CD8-positive, alpha-beta memory T cell (primary cell): ENCODE results near the gene NAT14. TPM values are rescaled to one million over a fixed set of nuclear protein-coding genes. Genes with fewer than 3 reads are reported as not detected.
"Not testable (repeated sequence)": the region's sequence is repeated elsewhere in the genome, so short reads cannot be mapped to it uniquely, and the experiment has no call there.

Experiments
- CTCF ChIA-PET: fragments of 350-600 bp; sonication (Branson Sonifier 250); formaldehyde crosslinking; loops from one replicate; lab custom pipeline; 2021; ENCODE audit warnings: antibody characterized with exemption; lab: Charles Lee
- POLR2A ChIA-PET: fragments of 350-600 bp; sonication (Branson Sonifier 250); formaldehyde crosslinking; loops from one replicate; lab custom pipeline; 2021; ENCODE audit warnings: antibody characterized with exemption; lab: Charles Lee
- DNase-seq, 5 donors: peaks; one replicate each; pipeline versions ENCODE4 v3.0.0 to v3.0.0-alpha.2; 2020 to 2022; ENCODE audit warnings: mixed read lengths in 1 of 5
- H3K27ac ChIP-seq: one replicate; pipeline ENCODE4 v1.7.0; 2013; ENCODE audit warnings: low read depth, mild to moderate bottlenecking, low read length, moderate library complexity
- H3K27me3 ChIP-seq: 2 replicates; pipeline ENCODE4 v1.7.0; 2013; ENCODE audit warnings: low read length, mild to moderate bottlenecking; ENCODE audit not compliant: insufficient read depth, poor library complexity, severe bottlenecking
- H3K36me3 ChIP-seq: 2 replicates; pipeline ENCODE4 v1.7.0; 2013; ENCODE audit warnings: mild to moderate bottlenecking, low read length, moderate library complexity; ENCODE audit not compliant: insufficient read depth
- H3K4me1 ChIP-seq: 2 replicates; pipeline ENCODE4 v1.7.0; 2013; ENCODE audit warnings: mild to moderate bottlenecking, low read length, moderate library complexity; ENCODE audit not compliant: insufficient read depth
- H3K4me3 ChIP-seq: 2 replicates; pipeline ENCODE4 v1.7.0; 2013; ENCODE audit warnings: mild to moderate bottlenecking, low read length
- H3K9me3 ChIP-seq: 2 replicates; pipeline ENCODE4 v1.7.0; 2013; ENCODE audit warnings: mild to moderate bottlenecking, low read length
- H3K27ac Mint-ChIP-seq, 8 donors: one replicate each; pipeline ENCODE4 v1.8.0; 2020 to 2021; ENCODE audit warnings: mixed read lengths in 8 of 8, mild to moderate bottlenecking in 6 of 8, inconsistent platforms in 3 of 8, moderate library complexity in 3 of 8
- H3K27me3 Mint-ChIP-seq, 2 donors: one replicate each; pipeline ENCODE4 v1.8.0; 2020 to 2021; ENCODE audit warnings: mixed read lengths in 2 of 2, mild to moderate bottlenecking in 1 of 2, moderate library complexity in 1 of 2
- H3K36me3 Mint-ChIP-seq, 3 donors: one replicate each; pipeline ENCODE4 v1.8.0; 2020 to 2021; ENCODE audit warnings: mixed read lengths in 3 of 3, inconsistent platforms in 1 of 3, mild to moderate bottlenecking in 1 of 3
- H3K4me1 Mint-ChIP-seq, 3 donors: one replicate each; pipeline ENCODE4 v1.8.0; 2020 to 2021; ENCODE audit warnings: mixed read lengths in 3 of 3, inconsistent platforms in 1 of 3, mild to moderate bottlenecking in 1 of 3
- H3K4me3 Mint-ChIP-seq, 7 donors: one replicate each; pipeline ENCODE4 v1.8.0; 2020 to 2021; ENCODE audit warnings: mixed read lengths in 7 of 7, mild to moderate bottlenecking in 6 of 7, moderate library complexity in 4 of 7, inconsistent platforms in 2 of 7
- H3K9me3 Mint-ChIP-seq, 5 donors: one replicate each; pipeline ENCODE4 v1.8.0; 2020 to 2022; ENCODE audit warnings: mixed read lengths in 5 of 5, mild to moderate bottlenecking in 3 of 5, moderate library complexity in 2 of 5, inconsistent platforms in 1 of 5
- polyA plus RNA-seq: library from polyadenylated mRNA; unstranded; fragments of 300-500 nt; fragmentation: Illumina TruSeq; gene quantifications from one replicate; pipeline ENCODE4 v1.2.3, GENCODE V29; 2021
- total RNA-seq, 2 experiments: library from RNA; stranded (reverse); gene quantifications; one replicate each; pipeline ENCODE4 v1.2.3, GENCODE V29; 2021

The NAT14 gene
- total and polyA plus RNA-seq, 3 experiments from 2014 or later = 7.0 to 28.4 (median 27.5) TPM

DNA sequence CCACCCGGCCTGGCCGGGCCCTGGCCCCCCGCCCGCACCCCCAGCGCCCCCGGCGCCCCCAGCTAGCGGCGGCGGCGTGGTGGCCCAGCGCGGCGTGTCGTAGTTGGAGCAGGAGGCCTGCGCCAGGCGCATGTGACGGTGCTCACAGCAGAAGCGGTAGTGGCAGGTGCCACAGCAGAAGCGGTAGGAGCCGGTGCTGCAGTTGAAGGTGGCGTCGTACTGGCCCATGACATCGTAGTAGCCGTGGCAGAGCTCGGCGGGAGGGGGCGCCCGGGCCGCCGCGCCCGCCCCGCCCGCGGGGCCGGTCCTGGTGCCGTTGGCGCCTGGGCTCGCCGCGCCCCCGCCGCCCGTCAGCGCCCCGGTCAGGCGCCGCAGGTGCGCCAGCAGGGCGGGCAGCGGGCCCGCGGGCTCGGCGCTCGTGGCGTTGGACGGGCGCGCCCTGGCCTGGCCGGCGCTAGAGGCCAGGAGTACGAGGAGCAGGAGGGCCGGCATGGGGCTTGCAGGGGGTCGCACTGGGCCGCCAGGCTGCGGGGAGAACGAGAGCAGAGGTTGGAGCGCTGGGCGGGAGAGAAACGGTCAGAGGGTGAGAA lies 42.5 kb upstream of the NAT14 start:
- peaks cover 15% of the 10 kb centered on the region for H3K4me1 ChIP-seq
- no peaks in the 10 kb centered on the region for H3K36me3 ChIP-seq
- H3K4me3 ChIP-seq = no peak overlapping the region
- H3K36me3 Mint-ChIP-seq = peaks cover 0 to 5% (median 1%) of the 10 kb centered on the region in 3 donors
- POLR2A ChIA-PET = no interaction called here
- no peak overlapping the region for H3K27ac Mint-ChIP-seq
- H3K27me3 Mint-ChIP-seq = peaks cover 56 to 65% of the 10 kb centered on the region in 2 donors
- H3K27ac ChIP-seq = no peak overlapping the region
- no peaks in the 10 kb centered on the region for H3K9me3 ChIP-seq
- peak overlapping the region in 1 of 7 donors; percentile 41 for H3K4me3 Mint-ChIP-seq
- H3K27me3 ChIP-seq = peaks cover 51% of the 10 kb centered on the region
- peaks cover 0 to 3% (median 3%) of the 10 kb centered on the region in 5 donors for H3K9me3 Mint-ChIP-seq
- no peak for DNase-seq
- peaks cover 13 to 24% (median 22%) of the 10 kb centered on the region in 3 donors for H3K4me1 Mint-ChIP-seq
- CTCF ChIA-PET = interaction anchor here (1.2 kb wide), 1 partner anchor 25 kb away, joined by 3 read pairs; no protein-coding TSS in a partner anchor

DNA sequence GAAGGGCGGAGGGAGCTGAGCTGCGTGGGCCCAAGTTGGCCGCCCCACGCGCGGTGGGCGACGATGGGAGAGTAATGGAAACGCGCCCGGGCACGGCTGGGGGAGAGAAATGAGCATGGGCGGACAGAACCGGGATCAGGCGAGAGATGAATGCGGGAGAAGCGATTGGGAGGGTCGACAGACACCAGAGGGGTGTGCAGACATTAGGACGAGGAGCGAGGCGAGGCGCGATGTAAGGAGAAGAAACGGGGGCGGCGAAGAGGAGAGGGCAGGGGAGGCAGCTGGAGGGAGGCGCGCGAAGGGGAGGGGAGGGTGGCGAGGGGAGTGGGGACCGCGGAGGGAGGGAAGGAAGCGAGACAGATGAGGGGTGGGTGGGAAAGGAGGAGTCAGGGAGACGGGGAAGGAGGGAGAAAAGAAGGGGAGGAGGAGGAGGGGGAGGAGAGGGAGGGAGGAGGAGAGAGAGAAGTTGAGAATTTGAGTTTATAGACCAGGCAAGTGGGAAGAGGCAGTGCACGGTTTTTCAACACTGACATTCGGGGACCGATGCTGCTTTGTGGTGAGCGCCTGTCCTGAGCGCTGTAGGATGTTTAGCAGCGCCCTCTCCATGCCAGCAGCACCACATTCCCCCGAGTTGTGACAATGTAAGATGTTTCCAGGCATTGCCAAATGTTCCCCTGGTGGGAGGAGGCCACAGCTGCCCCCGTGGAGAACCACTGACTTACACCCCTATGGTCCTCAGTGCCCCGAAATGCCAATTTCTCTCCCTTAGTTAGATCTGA lies 41.8 kb upstream of the NAT14 start, which contains the start of gene SHISA7:
Gene SHISA7 (minus strand): TSS at position 256 of the 779 bp plus-strand sequence. CDS start 437 bp downstream, outside the sequence.
- H3K36me3 ChIP-seq = no peaks in the 10 kb centered on the region
- H3K4me3 ChIP-seq = no peak within 1 kb of the TSS
- peaks cover 51% of the 10 kb centered on the region for H3K27me3 ChIP-seq
- peaks cover 0 to 5% (median 1%) of the 10 kb centered on the region in 3 donors for H3K36me3 Mint-ChIP-seq
- H3K27me3 Mint-ChIP-seq = peaks cover 56 to 62% of the 10 kb centered on the region in 2 donors
- peaks cover 13 to 24% (median 22%) of the 10 kb centered on the region in 3 donors for H3K4me1 Mint-ChIP-seq
- peaks cover 0 to 3% (median 2%) of the 10 kb centered on the region in 5 donors for H3K9me3 Mint-ChIP-seq
- no peak within 1 kb of the TSS for H3K27ac ChIP-seq
- ChIA-PET CTCF (no interaction called here), POLR2A (no interaction called here)
- DNase-seq = no peak
- peak within 1 kb of the TSS in 4 of 7 donors; percentile 9 to 78 (median 47) for H3K4me3 Mint-ChIP-seq
- peaks cover 15% of the 10 kb centered on the region for H3K4me1 ChIP-seq
- H3K9me3 ChIP-seq = no peaks in the 10 kb centered on the region
- H3K27ac Mint-ChIP-seq = no peak within 1 kb of the TSS

DNA sequence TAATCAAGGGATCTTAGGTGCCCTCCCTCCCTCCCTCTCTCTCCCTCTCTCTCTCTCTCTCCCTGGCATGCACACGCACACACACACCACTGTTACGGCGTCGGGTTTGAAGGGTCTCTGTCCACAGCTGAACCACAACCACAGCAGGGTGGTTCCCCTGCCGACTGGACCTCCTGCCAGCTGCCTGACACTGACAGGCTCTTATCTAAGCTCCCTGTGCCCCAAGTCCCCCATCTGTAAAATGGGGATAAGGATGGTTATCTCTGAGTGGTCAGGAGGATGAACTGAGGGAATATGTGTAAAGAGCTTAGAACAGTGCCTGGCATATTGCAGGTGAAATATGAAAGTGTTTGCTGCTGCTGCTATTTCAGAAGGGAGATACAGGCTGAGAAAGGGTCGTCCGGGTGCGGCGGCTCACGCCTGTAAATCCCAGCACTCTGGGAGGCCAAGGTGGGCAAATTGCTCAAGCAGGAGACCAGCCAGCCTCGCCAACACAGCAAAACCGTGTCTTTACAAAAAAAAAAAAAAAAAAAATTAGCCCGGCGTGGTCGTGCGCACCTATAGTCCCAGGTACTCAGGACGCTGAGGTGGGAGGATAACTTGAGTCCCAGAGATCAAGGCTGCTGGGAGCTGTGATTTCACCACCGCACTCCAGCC lies 41.0 kb upstream of the NAT14 start:
- Histone ChIP-seq H3K27me3 (peaks cover 49% of the 10 kb centered on the region), H3K4me1 (peaks cover 15% of the 10 kb centered on the region), H3K36me3 (no peaks in the 10 kb centered on the region), H3K4me3 (no peak overlapping the region), H3K9me3 (no peaks in the 10 kb centered on the region), H3K27ac (no peak overlapping the region)
- H3K36me3 Mint-ChIP-seq = peaks cover 0 to 4% (median 1%) of the 10 kb centered on the region in 3 donors
- peak overlapping the region in 1 of 8 donors; percentile 50 for H3K27ac Mint-ChIP-seq
- H3K4me3 Mint-ChIP-seq = peak overlapping the region in 3 of 7 donors; percentile 9 to 78 (median 53)
- no peak for DNase-seq
- peaks cover 0 to 3% (median 2%) of the 10 kb centered on the region in 5 donors for H3K9me3 Mint-ChIP-seq
- POLR2A ChIA-PET = no interaction called here
- H3K27me3 Mint-ChIP-seq = peaks cover 53 to 55% of the 10 kb centered on the region in 2 donors
- CTCF ChIA-PET = no interaction called here
- H3K4me1 Mint-ChIP-seq = peaks cover 13 to 24% (median 22%) of the 10 kb centered on the region in 3 donors

DNA sequence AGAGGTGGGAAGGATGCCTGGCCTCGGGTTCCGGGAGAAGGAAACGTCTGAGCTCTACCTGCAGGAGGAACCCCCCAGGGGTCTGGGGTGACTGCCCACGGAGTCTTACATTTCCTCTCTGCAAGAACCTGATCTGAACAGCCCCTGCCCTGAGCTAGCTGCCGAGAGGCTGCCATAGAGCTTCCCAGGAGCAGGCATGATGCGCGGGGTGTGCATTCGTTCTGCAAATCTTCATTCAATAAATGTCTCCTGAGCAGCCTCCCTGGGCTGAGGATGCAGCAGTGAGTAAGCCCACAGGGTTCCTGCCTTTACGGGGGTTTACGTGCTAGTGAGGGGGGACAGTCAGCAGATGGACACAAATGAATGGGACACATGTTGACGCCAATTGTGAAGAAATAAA lies 40.3 kb upstream of the NAT14 start:
- peaks cover 13 to 24% (median 22%) of the 10 kb centered on the region in 3 donors for H3K4me1 Mint-ChIP-seq
- H3K27me3 ChIP-seq = peaks cover 42% of the 10 kb centered on the region
- ChIA-PET CTCF (no interaction called here), POLR2A (no interaction called here)
- peaks cover 48% of the 10 kb centered on the region in 2 donors for H3K27me3 Mint-ChIP-seq
- no peaks in the 10 kb centered on the region for H3K36me3 ChIP-seq
- peaks cover 0 to 1% (median 0%) of the 10 kb centered on the region in 5 donors for H3K9me3 Mint-ChIP-seq
- no peak for DNase-seq
- H3K4me1 ChIP-seq = peaks cover 15% of the 10 kb centered on the region
- peaks cover 0 to 1% (median 0%) of the 10 kb centered on the region in 3 donors for H3K36me3 Mint-ChIP-seq
- H3K4me3 ChIP-seq = no peak overlapping the region
- H3K4me3 Mint-ChIP-seq = no peak overlapping the region
- peak overlapping the region in 2 of 8 donors; percentile 25 to 50 for H3K27ac Mint-ChIP-seq
- H3K9me3 ChIP-seq = no peaks in the 10 kb centered on the region
- H3K27ac ChIP-seq = no peak overlapping the region

DNA sequence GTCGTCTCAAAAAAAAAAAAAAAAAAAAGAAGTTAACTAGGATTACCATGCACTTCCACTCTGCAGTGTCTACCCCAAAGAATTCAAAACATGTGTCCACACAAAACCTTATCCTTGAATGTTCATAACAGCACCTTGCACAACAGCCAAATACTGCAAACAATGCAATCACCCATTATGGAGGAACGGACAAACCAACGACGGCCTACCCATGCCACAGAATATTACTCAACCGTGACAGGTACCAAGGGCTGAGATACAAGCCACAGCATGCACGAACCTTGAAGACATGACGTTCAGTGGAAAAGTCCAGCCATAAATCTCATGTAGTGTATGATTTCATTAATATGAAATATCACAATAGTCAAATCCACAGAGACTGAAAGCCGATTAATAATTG lies 38.9 kb upstream of the NAT14 start:
- ChIA-PET CTCF (interaction anchor here (0.7 kb wide), 2 partner anchors 107 to 142 kb away, joined by 3 read pairs; no protein-coding TSS in a partner anchor), POLR2A (no interaction called here)
- H3K36me3 Mint-ChIP-seq = no peaks in the 10 kb centered on the region

DNA sequence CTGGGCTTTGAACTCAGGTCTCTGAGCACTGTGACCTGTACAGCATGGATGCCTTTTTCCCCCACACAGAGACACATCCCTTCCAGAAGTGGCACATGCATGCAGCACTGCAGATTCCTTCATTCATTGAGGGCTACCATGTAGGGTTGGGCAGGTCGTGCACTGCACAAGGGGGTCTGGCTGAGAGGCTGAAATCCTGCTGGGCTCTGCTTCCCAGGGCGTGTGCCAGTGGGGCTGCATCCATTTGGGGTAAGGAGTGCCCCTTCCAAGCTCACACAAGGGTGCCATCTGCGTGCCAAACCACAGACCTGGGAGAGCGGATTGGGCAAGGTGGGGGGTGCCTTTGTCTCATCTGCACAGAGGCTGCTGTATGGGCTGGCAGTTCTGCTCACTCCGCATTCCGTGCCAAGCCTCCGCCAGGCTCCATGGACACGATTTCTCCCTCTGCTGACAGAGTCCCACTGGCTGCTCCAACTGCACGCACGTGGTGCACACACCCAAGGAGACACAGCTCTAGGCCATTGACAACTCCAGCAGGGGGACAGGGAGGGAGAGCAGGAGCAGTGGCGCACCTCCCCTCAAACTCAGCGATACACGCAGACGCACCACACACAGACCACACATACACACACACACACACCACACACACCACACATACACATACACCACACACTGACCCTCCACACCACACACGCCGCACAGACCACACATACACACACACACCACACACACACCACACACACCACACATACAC lies 37.4 kb upstream of the NAT14 start:
- no peak overlapping the region for H3K27ac Mint-ChIP-seq
- H3K36me3 Mint-ChIP-seq = no peaks in the 10 kb centered on the region
- no peak for DNase-seq
- H3K9me3 ChIP-seq = no peaks in the 10 kb centered on the region
- no peak overlapping the region for H3K4me3 ChIP-seq
- H3K4me1 ChIP-seq = peaks cover 10% of the 10 kb centered on the region
- H3K9me3 Mint-ChIP-seq = no peaks in the 10 kb centered on the region
- no peak overlapping the region for H3K4me3 Mint-ChIP-seq
- ChIA-PET POLR2A (no interaction called here), CTCF (no interaction called here)
- H3K27me3 ChIP-seq = peaks cover 31% of the 10 kb centered on the region
- H3K27ac ChIP-seq = no peak overlapping the region
- H3K4me1 Mint-ChIP-seq = peaks cover 2 to 25% (median 12%) of the 10 kb centered on the region in 3 donors
- no peaks in the 10 kb centered on the region for H3K36me3 ChIP-seq
- H3K27me3 Mint-ChIP-seq = peaks cover 36 to 45% of the 10 kb centered on the region in 2 donors

More for the DNA sequence above, 38.9 kb upstream of the NAT14 start:
- Histone ChIP-seq H3K9me3 (no peaks in the 10 kb centered on the region), H3K4me1 (peaks cover 10% of the 10 kb centered on the region), H3K36me3 (no peaks in the 10 kb centered on the region), H3K27ac (no peak overlapping the region), H3K4me3 (no peak overlapping the region), H3K27me3 (peaks cover 36% of the 10 kb centered on the region)
- Mint-ChIP-seq H3K27ac (no peak overlapping the region), H3K27me3 (peaks cover 43 to 46% of the 10 kb centered on the region in 2 donors), H3K4me3 (no peak overlapping the region), H3K9me3 (no peaks in the 10 kb centered on the region), H3K4me1 (peaks cover 8 to 25% (median 20%) of the 10 kb centered on the region in 3 donors)
- DNase-seq = no peak

DNA sequence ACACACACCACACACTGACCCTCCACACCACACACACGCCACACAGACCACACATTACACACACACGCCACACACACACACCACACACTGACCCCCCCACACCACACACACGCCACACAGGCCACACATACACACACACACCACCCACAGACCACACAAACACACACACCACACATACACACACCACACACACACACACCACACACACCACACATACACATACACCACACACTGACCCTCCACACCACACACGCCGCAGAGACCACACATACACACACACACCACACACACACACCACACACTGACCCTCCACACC lies 36.9 kb upstream of the NAT14 start:
- H3K4me1 Mint-ChIP-seq = peaks cover 3 to 23% (median 9%) of the 10 kb centered on the region in 3 donors
- H3K9me3 ChIP-seq, H3K27ac Mint-ChIP-seq, H3K36me3 Mint-ChIP-seq, H3K4me1 ChIP-seq, H3K27ac ChIP-seq, H3K4me3 Mint-ChIP-seq, DNase-seq, POLR2A ChIA-PET, H3K36me3 ChIP-seq, H3K9me3 Mint-ChIP-seq, H3K4me3 ChIP-seq, CTCF ChIA-PET: not testable (repeated sequence)
- H3K27me3 ChIP-seq = peaks cover 31% of the 10 kb centered on the region
- H3K27me3 Mint-ChIP-seq = peaks cover 36 to 44% of the 10 kb centered on the region in 2 donors
